Measurements from ENCODE around the gene SPON1.
"Not testable (repeated sequence)": the region's sequence is repeated elsewhere in the genome, so short reads cannot be mapped to it uniquely, and the experiment has no call there.

The SPON1 gene

GRCh38 chr11:14132312-14132711 is 169.8 kb downstream of the SPON1 start:
- no peak for DNase-seq (ENCODE audit: low spot score)

DNA sequence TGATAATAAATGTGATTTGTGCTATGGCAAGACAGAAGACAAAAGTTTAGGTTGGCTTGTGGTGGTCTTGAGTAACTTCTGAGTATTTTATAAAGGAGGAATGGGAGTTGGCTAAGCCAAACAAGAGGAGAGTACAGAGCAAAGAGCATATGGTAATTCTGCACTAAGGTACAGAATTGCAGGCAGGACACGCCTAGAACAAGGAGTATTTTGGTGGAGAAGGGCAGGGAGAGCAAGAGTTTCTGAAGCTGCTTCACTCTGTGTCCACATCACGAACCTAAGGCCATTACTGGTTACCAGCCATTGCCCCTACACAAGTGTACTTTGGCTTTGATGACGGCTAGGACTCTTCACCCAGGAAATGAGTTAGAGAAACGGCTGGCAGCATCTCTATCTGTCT is 170.9 kb downstream of the SPON1 start:
- DNase-seq (ENCODE audit: low spot score), result no peak

GRCh38 chr11:14136561-14136960 is 174.0 kb downstream of the SPON1 start:
- DNase-seq (ENCODE audit: low spot score), result no peak

DNA sequence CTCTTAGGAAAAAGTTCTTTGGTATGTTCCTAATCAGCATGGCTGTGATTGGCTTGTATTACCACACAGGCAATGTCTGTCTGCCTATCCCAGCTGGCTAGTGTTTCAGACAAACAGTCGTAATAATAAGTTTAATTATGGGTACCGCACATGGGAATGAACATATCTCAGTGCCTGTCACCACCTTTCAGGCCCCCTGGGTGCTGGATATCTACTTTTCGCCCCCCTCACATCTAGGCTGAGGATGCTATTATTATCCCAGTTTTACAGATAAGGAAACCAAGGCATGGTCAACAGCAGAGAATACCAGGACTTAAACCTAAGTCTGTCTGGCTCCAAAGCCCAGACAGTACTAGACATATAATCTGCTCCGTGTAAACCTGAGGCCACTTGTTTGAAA is 174.8 kb downstream of the SPON1 start:
- DNase-seq (ENCODE audit: low spot score), result no peak

GRCh38 chr11:14140991-14141390 is 178.5 kb downstream of the SPON1 start:
- DNase-seq (ENCODE audit: low spot score), result no peak

DNA sequence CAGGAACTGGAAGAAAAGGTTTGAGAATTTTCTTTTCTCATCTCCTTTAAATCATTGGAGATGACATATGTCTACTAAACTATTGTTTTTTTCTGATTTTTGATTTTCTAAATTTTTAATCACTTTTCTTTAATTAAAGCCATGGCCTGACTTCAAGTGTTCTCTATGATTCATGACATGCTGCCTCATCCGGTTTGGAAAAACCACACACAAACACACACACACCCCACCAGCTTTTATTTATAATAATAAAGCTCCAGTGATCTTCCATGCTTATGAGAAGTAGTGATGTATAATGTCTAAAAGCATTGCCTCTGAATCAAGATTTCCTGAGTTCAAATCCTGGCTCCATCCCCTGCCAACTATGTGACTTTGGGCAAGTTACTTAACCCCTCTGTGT is 179.2 kb downstream of the SPON1 start:
- no peak for DNase-seq (ENCODE audit: low spot score)

GRCh38 chr11:14144934-14145333 is 182.4 kb downstream of the SPON1 start:
- no peak for DNase-seq (ENCODE audit: low spot score)

GRCh38 chr11:14148653-14149273 is 186.2 kb downstream of the SPON1 start:
- DNase-seq (ENCODE audit: low spot score), result no peak

DNA sequence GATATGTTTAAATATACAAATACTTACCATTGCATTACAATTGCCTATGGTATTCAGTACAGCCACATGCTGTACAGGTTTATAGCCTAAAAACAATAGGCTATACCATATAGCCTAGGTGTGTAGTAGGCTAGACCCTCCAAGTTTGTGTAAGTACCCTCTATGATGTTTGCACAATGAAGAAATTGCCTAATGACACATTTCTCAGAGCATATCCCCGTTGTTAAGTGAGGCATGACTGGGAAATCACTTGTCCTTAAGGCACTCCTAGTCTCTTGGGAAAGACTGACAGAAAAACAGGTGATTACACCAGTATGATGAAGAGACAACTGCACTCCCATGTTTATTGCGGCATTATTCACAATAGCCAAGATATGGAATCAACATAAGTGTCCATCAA is 187.2 kb downstream of the SPON1 start:
- no peak for DNase-seq (ENCODE audit: low spot score)

- DNase-seq (ENCODE audit: low spot score), result no peak
These were observed 188.4 kb downstream of the SPON1 start for GRCh38 chr11:14150878-14151277.

GRCh38 chr11:14154103-14154502 is 191.6 kb downstream of the SPON1 start:
- not testable (repeated sequence) for DNase-seq (ENCODE audit: low spot score)

- no peak for DNase-seq (ENCODE audit: low spot score)
These were observed 195.9 kb downstream of the SPON1 start for GRCh38 chr11:14158393-14158792.

GRCh38 chr11:14163576-14163975 is 201.1 kb downstream of the SPON1 start:
- DNase-seq (ENCODE audit: low spot score), result no peak

- not testable (repeated sequence) for DNase-seq (ENCODE audit: low spot score)
These were observed 211.2 kb downstream of the SPON1 start for GRCh38 chr11:14173679-14174078.

- no peak for DNase-seq (ENCODE audit: low spot score)
These were observed 216.7 kb downstream of the SPON1 start for GRCh38 chr11:14179116-14179820.

GRCh38 chr11:14181121-14181520 is 218.6 kb downstream of the SPON1 start:
- DNase-seq (ENCODE audit: low spot score), result no peak

- no peak for DNase-seq (ENCODE audit: low spot score)
These were observed 220.4 kb downstream of the SPON1 start for GRCh38 chr11:14182833-14183364.

DNA sequence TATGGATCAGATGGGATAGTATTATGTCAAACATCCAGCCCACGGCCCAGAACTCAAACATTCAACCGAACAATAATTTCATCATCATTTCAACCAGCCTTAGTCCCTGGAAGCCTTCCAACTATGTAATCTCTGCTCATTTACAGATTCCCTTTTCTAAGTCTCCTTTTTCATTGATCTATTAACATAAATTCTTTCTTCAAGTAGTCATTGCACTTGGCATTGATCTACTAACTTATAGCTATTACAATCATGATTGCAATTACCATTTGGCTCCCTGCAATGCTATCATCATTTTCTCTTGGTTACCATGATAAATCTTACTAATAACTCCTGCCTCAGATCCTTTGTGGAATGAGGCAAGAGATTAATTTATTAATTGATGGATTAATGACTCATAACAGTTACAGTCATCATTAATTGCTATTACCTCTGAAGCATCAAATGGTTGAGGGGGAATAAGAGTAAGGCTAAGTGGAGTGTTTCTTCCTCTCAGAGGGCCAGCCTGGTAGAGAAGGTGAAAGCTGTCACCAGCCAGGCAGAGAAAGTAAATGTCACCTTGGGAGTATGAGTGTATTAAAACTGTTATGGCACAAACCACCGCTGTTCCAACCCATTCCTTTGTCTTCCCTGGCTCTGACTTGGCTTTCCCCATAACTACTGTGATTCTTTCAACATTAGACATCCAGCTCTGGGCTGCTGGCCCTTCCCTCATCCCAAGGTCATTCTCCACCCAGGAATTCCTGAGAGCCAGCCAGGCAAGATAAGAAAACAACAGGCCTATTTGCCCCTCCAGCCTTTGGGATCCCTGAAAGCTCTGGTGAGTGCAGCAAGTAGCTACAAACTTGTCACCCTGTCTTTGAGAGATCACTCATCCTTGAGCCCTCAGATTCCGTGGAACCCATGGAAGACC is 221.8 kb downstream of the SPON1 start:
- DNase-seq (ENCODE audit: low spot score), result no peak

- no peak for DNase-seq (ENCODE audit: low spot score)
These were observed 222.9 kb downstream of the SPON1 start for GRCh38 chr11:14185461-14185860.

DNA sequence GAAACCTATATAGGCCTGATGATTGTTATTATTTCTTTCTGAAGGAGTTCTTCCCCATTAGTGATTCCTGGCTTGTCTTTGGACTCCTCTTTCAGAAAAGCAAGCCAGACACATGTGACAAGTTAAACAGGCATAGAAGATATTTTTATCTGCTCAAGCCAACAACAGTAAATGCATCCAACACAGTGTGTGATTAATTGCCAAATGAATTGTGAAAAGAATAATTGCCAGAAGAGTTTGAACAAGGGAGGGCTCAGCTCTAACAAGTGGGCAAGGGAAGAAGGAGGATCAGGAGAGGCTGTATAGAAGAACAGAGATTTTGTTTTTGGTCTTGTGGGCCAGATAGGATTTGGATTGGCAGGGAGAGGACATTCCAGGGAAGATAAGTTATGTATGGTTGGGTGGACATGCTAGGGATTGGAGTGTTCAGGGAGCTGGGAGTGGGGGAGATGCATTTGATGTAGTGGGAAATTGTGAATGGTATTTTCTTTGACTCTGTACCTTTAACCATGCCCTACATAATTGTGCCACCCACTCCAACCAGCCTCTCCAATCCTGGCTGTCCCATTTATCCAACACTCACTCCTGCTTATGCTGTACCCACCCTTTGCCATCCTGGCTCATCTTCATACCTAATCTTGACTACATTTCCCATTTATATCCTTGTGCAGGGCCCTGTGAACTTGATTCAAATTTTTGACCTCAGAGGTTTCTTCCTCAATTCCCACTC is 223.7 kb downstream of the SPON1 start:
- no peak for DNase-seq (ENCODE audit: low spot score)

GRCh38 chr11:14189874-14190273 is 227.4 kb downstream of the SPON1 start:
- no peak for DNase-seq (ENCODE audit: low spot score)

Data from left forelimb (tissue), 1 donor.